ENCODE results near the gene TTLL6. TPM values are rescaled to one million over a fixed set of nuclear protein-coding genes. Genes with fewer than 3 reads are reported as not detected.
A peak's percentile ranks its signal among the peaks of the same experiment; 100 is the strongest.

TTLL6 gene
- total and polyA plus RNA-seq, 2 of the 8 experiments (the other 6 are each of a cell fraction or from before 2014, with no cell fraction given): 2.6 to 4.3 TPM

GRCh38 chr17:48751733-48752398 lies 65.2 kb downstream of the TTLL6 start:
- 11% methylated on average over 13 of the region's 13 CpGs; no CpG with 5 or more reads in 1 of the 2 experiments for WGBS, 2 experiments (ENCODE audit: extremely low coverage in 1 of 2, insufficient coverage in 1 of 2, insufficient read length in 1 of 2, insufficient replicate concordance in 2 of 2, low coverage in 1 of 2, low lambda C conversion rate in 2 of 2, missing lambda C conversion rate in 1 of 2)
- H3K23me2 ChIP-seq (ENCODE audit: low read depth, low read length): peaks cover 2% of the 10 kb centered on the region; the same call in 1 of the 2 replicates
- H3K18ac ChIP-seq (ENCODE audit: extremely low read depth, low read length): no peak overlapping the region
- H4K8ac ChIP-seq (ENCODE audit: extremely low read depth, insufficient read depth, low read length): no peak overlapping the region
- FAIRE-seq: no peak
- TF ChIP-seq RNF2 (IDR thresholded peaks at IDR 0.05; ENCODE audit: borderline replicate concordance, low read depth, low read length, missing control alignments, poor library complexity, severe bottlenecking) (peak; percentile 74), EZH2 (IDR thresholded peaks at IDR 0.05; ENCODE audit: low read depth, low read length, severe bottlenecking) (peak; percentile 58), TAF7 (optimal IDR thresholded peaks at IDR 0.05; ENCODE audit: borderline replicate concordance, low read depth, low read length) (no peak), SUZ12 (IDR thresholded peaks at IDR 0.05; ENCODE audit: low read length) (peak; percentile 62)
- H2BK120ac ChIP-seq (replicated peaks; ENCODE audit: low read depth, low read length): no peak overlapping the region
- no peak overlapping the region; the same call in 1 of the 2 replicates for H2BK12ac ChIP-seq (ENCODE audit: low read depth, low read length)
- H2BK15ac ChIP-seq (ENCODE audit: low read length): no peak overlapping the region
- H3K36me3 ChIP-seq (ENCODE audit: control insufficient read depth in 2 of 4, insufficient read depth in 4 of 4, low read length in 3 of 4): peaks cover 0 to 5% (median 0%) of the 10 kb centered on the region in 4 experiments; a peak in 1 of 8 replicates
- ChIA-PET POLR2A (ENCODE audit: partially characterized antibody) (interaction anchor here (1.3 to 1.5 kb wide), 2 partner anchors 10 to 28 kb away, joined by 3 to 6 read pairs; partner anchors contain the start of gene PRAC2), CTCF (ENCODE audit: partially characterized antibody) (interaction anchor here (0.7 to 3.8 kb wide), 16 partner anchors 9 to 133 kb away, joined by 3 to 34 read pairs (median 4); partner anchors contain the start of gene PRAC2)
- no peak overlapping the region for H3K4me2 ChIP-seq (ENCODE audit: insufficient read depth in 1 of 2, low read depth in 2 of 2, low read length in 2 of 2)
- H3K27ac ChIP-seq (ENCODE audit: low read depth, low read length): no peak overlapping the region
- H3K79me2 ChIP-seq (ENCODE audit: control insufficient read depth in 1 of 2, insufficient read depth in 2 of 2, low read length in 2 of 2): no peaks in the 10 kb centered on the region
- H3K14ac ChIP-seq (ENCODE audit: insufficient read length): no peak overlapping the region
- H4K91ac ChIP-seq (replicated peaks; ENCODE audit: insufficient read length, low read length): no peak overlapping the region
- no peak overlapping the region for H4K5ac ChIP-seq (ENCODE audit: insufficient read length, low read depth, low read length)
- H2BK5ac ChIP-seq (ENCODE audit: low read depth, low read length): no peak overlapping the region
- H3K4me1 ChIP-seq (replicated peaks in 1 of 4; ENCODE audit: control insufficient read depth in 3 of 4, insufficient read depth in 4 of 4, low read length in 3 of 4): peaks cover 3 to 13% (median 6%) of the 10 kb centered on the region in 4 experiments; a peak in 6 of 7 replicates
- no peak overlapping the region for H3K4me3 ChIP-seq (ENCODE audit: extremely low read depth in 1 of 4, insufficient read depth in 2 of 4, low read depth in 3 of 4, low read length in 4 of 4)
- H3K56ac ChIP-seq (replicated peaks; ENCODE audit: insufficient read length, low read depth, low read length): no peak overlapping the region
- no peak for DNase-seq (ENCODE audit: low read depth in 1 of 2, low spot score in 2 of 2)
- H2AFZ ChIP-seq (ENCODE audit: low read length): no peak overlapping the region
- peaks cover 93 to 100% (median 98%) of the 10 kb centered on the region in 4 experiments for H3K27me3 ChIP-seq (replicated peaks in 1 of 4; ENCODE audit: control insufficient read depth in 3 of 4, extremely low read depth in 1 of 4, insufficient read depth in 3 of 4, low read length in 3 of 4)
- no peaks in the 10 kb centered on the region for H3K79me1 ChIP-seq (ENCODE audit: low read depth, low read length)
- no peaks in the 10 kb centered on the region for H3K9me3 ChIP-seq (ENCODE audit: insufficient read depth in 2 of 2, low read depth in 1 of 2, low read length in 1 of 2)
- no peak overlapping the region for H3K4ac ChIP-seq (replicated peaks; ENCODE audit: insufficient read length, low read depth, low read length)
- H2BK20ac ChIP-seq (ENCODE audit: low read length): no peak overlapping the region
- no peak overlapping the region for H2AK5ac ChIP-seq (ENCODE audit: low read depth, low read length)
- no peak overlapping the region for H3K9ac ChIP-seq (replicated peaks in 1 of 4; ENCODE audit: extremely low read depth in 1 of 4, low read depth in 3 of 4, low read length in 3 of 4)
- H3K23ac ChIP-seq (ENCODE audit: insufficient read length): no peak overlapping the region
- H4K20me1 ChIP-seq (replicated peaks in 1 of 2; ENCODE audit: control insufficient read depth in 1 of 2, insufficient read depth in 2 of 2, low read length in 2 of 2): peaks cover 24 to 41% of the 10 kb centered on the region in 2 experiments
